K562 (cell line): ENCODE data around the gene SEPHS2. TPM values are rescaled to one million over a fixed set of nuclear protein-coding genes. Genes with fewer than 3 reads are reported as not detected.

ENCODE experiments used
- ATAC-seq: fragments of 200-7000 bp; cut with Tn5 transposase; 3 replicates; pipeline ENCODE4 v1.9.1; 2020; ENCODE audit warnings: moderate library complexity
- BruUV-seq: library from RNA; stranded (reverse); fragments of 400-500 nt; replicated peaks from 2 replicates; lab custom pipeline; 2021; lab: Mats Ljungman, UMichigan
- CTCF ChIA-PET: fragments of 300-600 bp; formaldehyde crosslinking; extraction: SDS; loops from one replicate; lab custom pipeline; 2021; ENCODE audit warnings: low intra/inter-chr PET ratio; lab: Yijun Ruan, JAX
- POLR2A ChIA-PET: fragments of 300-600, 350-650 bp; sonication (Branson Sonifier 250); formaldehyde crosslinking; extraction: SDS; loops from one replicate; lab custom pipeline; 2021; ENCODE audit warnings: antibody characterized with exemption, inconsistent platforms; lab: Yijun Ruan, JAX
- DNase-seq, 4 experiments: peaks; one replicate each; pipeline versions ENCODE4 v3.0.0 to v3.0.0-alpha.2; 2011 to 2018; ENCODE audit warnings: low spot score in 3 of 4, mixed read lengths in 3 of 4; ENCODE audit errors: extremely low read depth in 1 of 4
- FAIRE-seq: peaks from 2 replicates; lab custom pipeline; 2011; peaks lifted over from hg19 to GRCh38; lab: Jason Lieb, UNC
- H2AFZ ChIP-seq: 2 replicates; pipeline ENCODE4 v1.6.0; 2011; ENCODE audit warnings: low read depth, low read length, control low read depth, inconsistent platforms
- H3K27ac ChIP-seq: fragments of 200-600 bp; 3 replicates; pipeline ENCODE4 v1.8.0; 2011; ENCODE audit warnings: low read depth, mild to moderate bottlenecking, control low read depth, inconsistent platforms, low read length, moderate library complexity, mixed read lengths; ENCODE audit errors: extremely low read depth
- H3K27me3 ChIP-seq, 2 experiments: fragments of 300-600 bp in 1 of 2; 2 replicates in 1 of 2; 3 replicates in 1 of 2; pipeline versions ENCODE4 v1.6.0 to v1.8.0; 2011; ENCODE audit warnings: inconsistent platforms in 2 of 2, low read length in 2 of 2, mild to moderate bottlenecking in 1 of 2, mixed read lengths in 1 of 2, moderate library complexity in 1 of 2; ENCODE audit not compliant: control insufficient read depth in 2 of 2, insufficient read depth in 2 of 2
- H3K36me3 ChIP-seq: fragments of 300-600 bp; 3 replicates; pipeline ENCODE4 v1.8.0; 2011; ENCODE audit warnings: mild to moderate bottlenecking, low read length, inconsistent platforms; ENCODE audit not compliant: control insufficient read depth, insufficient read depth
- H3K4me1 ChIP-seq, 2 experiments: fragments of 200-600 bp in 1 of 2; replicated peaks in 1 of 2; 2 replicates in 1 of 2; 3 replicates in 1 of 2; pipeline versions ENCODE4 v1.5.1 to v1.8.0; 2011; ENCODE audit warnings: inconsistent platforms in 2 of 2, low read length in 2 of 2, mild to moderate bottlenecking in 1 of 2, mixed read lengths in 1 of 2, moderate library complexity in 1 of 2; ENCODE audit not compliant: control insufficient read depth in 2 of 2, insufficient read depth in 2 of 2
- H3K4me2 ChIP-seq: 2 replicates; pipeline ENCODE4 v1.6.1; 2011; ENCODE audit warnings: low read length, control low read depth, inconsistent platforms, mixed read lengths; ENCODE audit not compliant: insufficient read depth
- H3K4me3 ChIP-seq: fragments of 200-600 bp; sonication (generic), shearing (Covaris generic); 2 replicates; pipeline ENCODE4 v1.5.1; 2016; ENCODE audit warnings: control low read depth, inconsistent platforms
- H3K79me2 ChIP-seq: fragments of 200-600 bp; 3 replicates; pipeline ENCODE4 v1.8.0; 2011; ENCODE audit warnings: low read length, inconsistent platforms; ENCODE audit not compliant: control insufficient read depth, insufficient read depth
- H3K9ac ChIP-seq, 2 experiments: 2 replicates each; pipeline versions ENCODE4 v1.6.0 to v1.6.1; 2011; ENCODE audit warnings: low read depth in 2 of 2, low read length in 2 of 2, control low read depth in 1 of 2, inconsistent platforms in 1 of 2, mild to moderate bottlenecking in 1 of 2, mixed read lengths in 1 of 2; ENCODE audit not compliant: insufficient read depth in 1 of 2
- H3K9me1 ChIP-seq: one replicate; pipeline ENCODE4 v1.6.0; 2011; ENCODE audit warnings: inconsistent platforms, mild to moderate bottlenecking, low read length, moderate library complexity; ENCODE audit not compliant: control insufficient read depth, insufficient read depth
- H3K9me3 ChIP-seq: replicated peaks from 2 replicates; pipeline ENCODE4 v1.5.1; 2011; ENCODE audit warnings: low read depth, low read length, inconsistent platforms; ENCODE audit not compliant: control insufficient read depth, insufficient read depth
- H4K20me1 ChIP-seq: replicated peaks from 2 replicates; pipeline ENCODE4 v1.6.1; 2011; ENCODE audit warnings: low read length, inconsistent platforms, mixed read lengths; ENCODE audit not compliant: control insufficient read depth, insufficient read depth
- ATF7 ChIP-seq: fragments of 450-650 bp; IDR thresholded peaks from 2 replicates; pipeline ENCODE4 v1.7.1; 2014; ENCODE audit warnings: mild to moderate bottlenecking, moderate library complexity
- C11orf30 ChIP-seq: fragments of 450-650 bp; IDR thresholded peaks from 2 replicates; pipeline ENCODE4 v1.6.1; 2016; ENCODE audit warnings: low read depth, mild to moderate bottlenecking
- CXXC5 ChIP-seq: fragments of 250-450 bp; sonication (Bioruptor Pico); IDR thresholded peaks from 2 replicates; pipeline ENCODE4 v1.8.0; 2022; ENCODE audit warnings: inconsistent platforms, mild to moderate bottlenecking, moderate library complexity
- EP300 ChIP-seq: IDR thresholded peaks from 2 replicates; pipeline ENCODE4 v1.6.1; 2012; ENCODE audit warnings: low read length, improper control_type of control experiment
- HDAC3 ChIP-seq: fragments of 450-650 bp; IDR thresholded peaks from 2 replicates; pipeline ENCODE4 v1.6.1; 2018; ENCODE audit warnings: borderline replicate concordance, mild to moderate bottlenecking, moderate library complexity; ENCODE audit not compliant: partially characterized antibody
- HDGF ChIP-seq: fragments of 450-650 bp; IDR thresholded peaks from 2 replicates; pipeline ENCODE4 v1.6.1; 2016
- MAFG ChIP-seq: fragments of 450-650 bp; conservative IDR thresholded peaks from 2 replicates; pipeline ENCODE4 v1.6.1; 2016; ENCODE audit warnings: missing genetic modification characterization, missing compliant biosample characterization
- POLR2AphosphoS5 ChIP-seq: IDR thresholded peaks from 2 replicates; pipeline ENCODE4 v1.6.1; 2011; ENCODE audit warnings: mild to moderate bottlenecking, low read depth, low read length, moderate library complexity; ENCODE audit not compliant: control insufficient read depth, insufficient read depth
- RBM14 ChIP-seq: fragments of 200-400 bp; formaldehyde crosslinking; IDR thresholded peaks from 2 replicates; pipeline ENCODE4 v1.6.1; 2018; ENCODE audit warnings: low read depth, mild to moderate bottlenecking, low read length, moderate library complexity, borderline replicate concordance; ENCODE audit not compliant: insufficient read depth
- RNF2 ChIP-seq: sonication (generic); IDR thresholded peaks from 2 replicates; pipeline ENCODE4 v1.6.1; 2016
- SMARCA5 ChIP-seq: fragments of 450-650 bp; IDR thresholded peaks from 2 replicates; pipeline ENCODE4 v1.6.1; 2016
- SOX6 ChIP-seq: fragments of 450-650 bp; IDR thresholded peaks from 2 replicates; pipeline ENCODE4 v1.6.1; 2014; ENCODE audit warnings: mild to moderate bottlenecking
- SUPT5H ChIP-seq: fragments of 450-650 bp; IDR thresholded peaks from 2 replicates; pipeline ENCODE4 v1.6.1; 2016
- XRCC4 ChIP-seq: IDR thresholded peaks from one replicate; pipeline ENCODE4 v1.6.1; 2011; ENCODE audit not compliant: insufficient read depth, insufficient read length; ENCODE audit errors: extremely low read depth
- ZBED1 ChIP-seq: IDR thresholded peaks from 2 replicates; pipeline ENCODE4 v1.6.1; 2014
- ZNF316 ChIP-seq: fragments of 450-650 bp; IDR thresholded peaks from 2 replicates; pipeline ENCODE4 v1.6.1; 2016
- ZNF445 ChIP-seq: fragments of 250-450 bp; sonication (Bioruptor Pico); IDR thresholded peaks from 2 replicates; pipeline ENCODE4 v1.4.0; 2020; ENCODE audit warnings: low read depth, mild to moderate bottlenecking, moderate library complexity
- ZNF57 ChIP-seq: fragments of 450-650 bp; formaldehyde crosslinking; IDR thresholded peaks from 2 replicates; pipeline ENCODE4 v1.4.0; 2020; ENCODE audit warnings: mild to moderate bottlenecking, moderate library complexity
- ZNF589 ChIP-seq: fragments of 200-800 bp; sonication (Bioruptor generic); IDR thresholded peaks from 2 replicates; pipeline ENCODE4 v1.6.1; 2016; ENCODE audit warnings: low read depth, missing genetic modification characterization, missing compliant biosample characterization
- WGBS: fragments of 100-300 bp; shearing (Covaris generic); methylation state at CpG from one replicate; pipeline ENCODE4 v1.1.6; 2016; ENCODE audit warnings: low coverage, mixed read lengths; ENCODE audit not compliant: insufficient coverage; ENCODE audit errors: missing lambda C conversion rate; 5-methylcytosine and 5-hydroxymethylcytosine counted together
- in situ Hi-C: fragments of 300-500 bp; cut with MboI; formaldehyde crosslinking; loops from 4 replicates; pipeline ENCODE4 v1.15.0; 2018; ENCODE audit warnings: inconsistent platforms, mixed read lengths
- intact Hi-C: fragments of 100-400 bp; cut with micrococcal nuclease; formaldehyde crosslinking; loops from 2 replicates; pipeline ENCODE4 v1.14.2; 2022
- polyA plus RNA-seq, 8 experiments: library from polyadenylated mRNA; depleted of rRNA in 4 of 8; stranded (reverse) in 5 of 8; unstranded in 3 of 8; fragments of >200 nt; fragmentation: Nextera tagmentation in 2 of 8; fragmentation: Illumina TruSeq in 1 of 8; extraction: Ambion mirVana in 2 of 8; extraction: Trizol in 1 of 8; gene quantifications; 2 replicates each; pipeline versions ENCODE4 v1.2.1 to v1.2.3, GENCODE V29; 2011 to 2014; ENCODE audit warnings: inconsistent platforms in 1 of 8, missing spikeins in 1 of 8
- total RNA-seq, 7 experiments: library from RNA; depleted of rRNA in 6 of 7; stranded (reverse); fragments of >200 nt in 6 of 7; fragmentation: Illumina TruSeq in 2 of 7; extraction: Trizol in 2 of 7; gene quantifications; 2 replicates each; pipeline versions ENCODE4 v1.2.1 to v1.2.3, GENCODE V29; 2011 to 2021; ENCODE audit warnings: low replicate concordance in 1 of 7
- TF ChIP-seq, protein P1 (sequence below): sonication (generic); formaldehyde crosslinking; IDR thresholded peaks from 2 replicates; pipeline ENCODE4 v1.8.1; 2023; ENCODE audit warnings: mild to moderate bottlenecking, missing genetic modification reagents
- TF ChIP-seq, protein P2 (sequence below): sonication (generic); formaldehyde crosslinking; IDR thresholded peaks from 2 replicates; pipeline ENCODE4 v1.8.0; 2022; ENCODE audit warnings: missing genetic modification reagents, mild to moderate bottlenecking, moderate library complexity, borderline replicate concordance

SEPHS2 gene
- total and polyA plus RNA-seq, 9 of the 15 experiments (the other 6 are each of a cell fraction or from before 2014, with no cell fraction given) = 20.9 to 90.6 (median 43.4) TPM

- DNase-seq (peak; percentile 94 to 99 (median 95)), FAIRE-seq (peak; percentile 100), ATAC-seq (peak; percentile 99)
- Histone ChIP-seq H3K9me3 (no peaks in the 10 kb centered on the region), H3K36me3 (peaks cover 36% of the 10 kb centered on the region), H3K9ac (peak within 1 kb of the TSS; percentile 81 to 95), H3K27ac (peak within 1 kb of the TSS; percentile 84), H3K4me3 (peak within 1 kb of the TSS; percentile 75), H3K79me2 (peaks cover 41% of the 10 kb centered on the region), H3K4me2 (peak within 1 kb of the TSS; percentile 94), H3K9me1 (no peaks in the 10 kb centered on the region), H2AFZ (peak within 1 kb of the TSS; percentile 95), H3K27me3 (no peaks in the 10 kb centered on the region), H4K20me1 (no peaks in the 10 kb centered on the region), H3K4me1 (peaks cover 15 to 36% of the 10 kb centered on the region in 2 experiments)
- BruUV-seq = no TSS peak
- in situ Hi-C loops = loop anchor here (10.0 kb wide), 1 partner anchor 195 kb away; no protein-coding TSS in a partner anchor
- ChIA-PET POLR2A (interaction anchor here (0.6 to 1.9 kb wide), 16 partner anchors 9 to 229 kb away, joined by 3 to 16 read pairs (median 4); partner anchors contain the start of genes FBRS, PRR14, SEPHS2 and ZNF48), CTCF (interaction anchor here (0.7 to 3.3 kb wide), 4 partner anchors 167 to 472 kb away, joined by 3 to 23 read pairs (median 7); partner anchors contain the start of gene FBRS)
- intact Hi-C loops = loop anchor here (1.0 kb wide), 3 partner anchors 15 to 228 kb away; partner anchors contain the start of genes FBRS and SEPHS2
- 1% methylated on average over 45 of the region's 49 CpGs for WGBS
- no peak for TF ChIP-seq HDAC3
- TF ChIP-seq HDGF = no peak
- peak; percentile 52 for TF ChIP-seq EP300
- no peak for TF ChIP-seq MAFG (tag)
- TF ChIP-seq ATF7 = peak; percentile 94
- no peak for TF ChIP-seq SMARCA5
- TF ChIP-seq SOX6 = peak; percentile 47; the same call in 1 of the 2 replicates
- TF ChIP-seq ZNF445 (CRISPR knock-in tag) = no peak
- TF ChIP-seq C11orf30 = no peak
- TF ChIP-seq POLR2AphosphoS5 = no peak
- no peak for TF ChIP-seq ZNF316
- TF ChIP-seq RBM14 = no peak
- TF ChIP-seq, protein P1, sequence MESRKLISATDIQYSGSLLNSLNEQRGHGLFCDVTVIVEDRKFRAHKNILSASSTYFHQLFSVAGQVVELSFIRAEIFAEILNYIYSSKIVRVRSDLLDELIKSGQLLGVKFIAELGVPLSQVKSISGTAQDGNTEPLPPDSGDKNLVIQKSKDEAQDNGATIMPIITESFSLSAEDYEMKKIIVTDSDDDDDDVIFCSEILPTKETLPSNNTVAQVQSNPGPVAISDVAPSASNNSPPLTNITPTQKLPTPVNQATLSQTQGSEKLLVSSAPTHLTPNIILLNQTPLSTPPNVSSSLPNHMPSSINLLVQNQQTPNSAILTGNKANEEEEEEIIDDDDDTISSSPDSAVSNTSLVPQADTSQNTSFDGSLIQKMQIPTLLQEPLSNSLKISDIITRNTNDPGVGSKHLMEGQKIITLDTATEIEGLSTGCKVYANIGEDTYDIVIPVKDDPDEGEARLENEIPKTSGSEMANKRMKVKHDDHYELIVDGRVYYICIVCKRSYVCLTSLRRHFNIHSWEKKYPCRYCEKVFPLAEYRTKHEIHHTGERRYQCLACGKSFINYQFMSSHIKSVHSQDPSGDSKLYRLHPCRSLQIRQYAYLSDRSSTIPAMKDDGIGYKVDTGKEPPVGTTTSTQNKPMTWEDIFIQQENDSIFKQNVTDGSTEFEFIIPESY (CRISPR knock-in tag) = no peak; the same call in 1 of the 2 replicates
- TF ChIP-seq CXXC5 (CRISPR knock-in tag) = peak; percentile 64
- TF ChIP-seq ZNF57 (CRISPR knock-in tag) = no peak
- TF ChIP-seq, protein P2, sequence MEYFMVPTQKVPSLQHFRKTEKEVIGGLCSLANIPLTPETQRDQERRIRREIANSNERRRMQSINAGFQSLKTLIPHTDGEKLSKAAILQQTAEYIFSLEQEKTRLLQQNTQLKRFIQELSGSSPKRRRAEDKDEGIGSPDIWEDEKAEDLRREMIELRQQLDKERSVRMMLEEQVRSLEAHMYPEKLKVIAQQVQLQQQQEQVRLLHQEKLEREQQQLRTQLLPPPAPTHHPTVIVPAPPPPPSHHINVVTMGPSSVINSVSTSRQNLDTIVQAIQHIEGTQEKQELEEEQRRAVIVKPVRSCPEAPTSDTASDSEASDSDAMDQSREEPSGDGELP (CRISPR knock-in tag) = peak; percentile 74; the same call in 1 of the 2 replicates
- TF ChIP-seq ZNF589 (CRISPR knock-in tag) = no peak
- TF ChIP-seq RNF2 = peak; percentile 82; the same call in 1 of the 2 replicates
- TF ChIP-seq XRCC4 = no peak
- peak; percentile 81 for TF ChIP-seq SUPT5H
- TF ChIP-seq ZBED1 = no peak
Measured at GRCh38 chr16:30429678-30430427, 15.8 kb downstream of the SEPHS2 start, which contains the start of gene DCTPP1. TSS of gene DCTPP1 (minus strand) at chr16:30430030. CDS start at chr16:30429980, 50 bp downstream.
